Kidney (tissue), 14 donors: Measurements from ENCODE around the gene CACFD1. TPM values are rescaled to one million over a fixed set of nuclear protein-coding genes. Genes with fewer than 3 reads are reported as not detected.

ENCODE experiments used
- DNase-seq, 5 donors: peaks; one replicate each; pipeline ENCODE4 v3.0.0-alpha.2; 2013 to 2020
- FAIRE-seq: peaks from 2 replicates; lab custom pipeline; 2012; peaks lifted over from hg19 to GRCh38; lab: Jason Lieb, UNC
- H3K27ac ChIP-seq, 2 donors: one replicate each; pipeline ENCODE4 v1.7.0; 2013; ENCODE audit warnings: low read depth in 2 of 2, low read length in 2 of 2, inconsistent platforms in 1 of 2
- H3K27me3 ChIP-seq: one replicate; pipeline ENCODE4 v1.7.1; 2013; ENCODE audit warnings: low read length, inconsistent platforms; ENCODE audit not compliant: control insufficient read depth, insufficient read depth
- H3K36me3 ChIP-seq, 3 donors: one replicate each; pipeline versions ENCODE4 v1.7.0 to v1.7.1; 2013; ENCODE audit warnings: low read length in 3 of 3, control low read depth in 1 of 3, inconsistent platforms in 1 of 3; ENCODE audit not compliant: insufficient read depth in 3 of 3, control insufficient read depth in 2 of 3
- H3K4me1 ChIP-seq, 3 donors: one replicate each; pipeline versions ENCODE4 v1.7.0 to v1.7.1; 2013; ENCODE audit warnings: low read length in 3 of 3, inconsistent platforms in 1 of 3, low read depth in 1 of 3; ENCODE audit not compliant: control insufficient read depth in 2 of 3, insufficient read depth in 2 of 3
- H3K4me3 ChIP-seq, 3 donors: one replicate each; pipeline versions ENCODE4 v1.7.0 to v1.8.1; 2013; ENCODE audit warnings: low read length in 3 of 3, control low read depth in 1 of 3, inconsistent platforms in 1 of 3
- H3K9ac ChIP-seq, 3 donors: one replicate each; pipeline versions ENCODE4 v1.7.0 to v1.7.1; 2013; ENCODE audit warnings: low read length in 3 of 3, control low read depth in 1 of 3, inconsistent platforms in 1 of 3
- H3K9me3 ChIP-seq, 3 donors: one replicate each; pipeline versions ENCODE4 v1.7.0 to v1.7.1; 2013; ENCODE audit warnings: low read length in 3 of 3, control low read depth in 1 of 3, inconsistent platforms in 1 of 3; ENCODE audit not compliant: control insufficient read depth in 2 of 3, insufficient read depth in 1 of 3
- intact Hi-C: fragments of 100-400 bp; cut with DNase I; formaldehyde crosslinking; loops from one replicate; pipeline ENCODE4 v1.11.1; 2022
- polyA plus RNA-seq: library from polyadenylated mRNA; stranded (reverse); fragments of 350-450 nt; fragmentation: Illumina TruSeq; extraction: RNeasy Lipid Tissue Mini Kit (QIAGEN cat#74804); gene quantifications from one replicate; pipeline ENCODE4 v1.2.3, GENCODE V29; 2014; ENCODE audit warnings: low read depth, low replicate concordance; ENCODE audit not compliant: insufficient read depth
- total RNA-seq: library from RNA; stranded (reverse); fragmentation: NEBNext Ultra II Directional; extraction: Animal tissue kit (Norgen Biotek cat#: 25700); gene quantifications from one replicate; pipeline ENCODE4 v1.2.1, GENCODE V29; 2021
- TF ChIP-seq, protein P1 (sequence below): IDR thresholded peaks from 3 replicates; pipeline ENCODE4 v1.5.1; 2012; ENCODE audit warnings: mild to moderate bottlenecking, moderate library complexity, borderline replicate concordance; ENCODE audit not compliant: insufficient read depth; ENCODE audit errors: extremely low read depth
- donor health status: control.
- donor health status: control.
- donor health status: control.
- donor health status: control.
- donor health status: control.
- donor health status: DM: yes; HTN: yes; CAD: no.
- donor health status: Normal renal cell carcinoma (clear cell type).

Gene CACFD1
- total and polyA plus RNA-seq, 2 donors from 2014 or later = 37.3 to 37.8 TPM

DNA sequence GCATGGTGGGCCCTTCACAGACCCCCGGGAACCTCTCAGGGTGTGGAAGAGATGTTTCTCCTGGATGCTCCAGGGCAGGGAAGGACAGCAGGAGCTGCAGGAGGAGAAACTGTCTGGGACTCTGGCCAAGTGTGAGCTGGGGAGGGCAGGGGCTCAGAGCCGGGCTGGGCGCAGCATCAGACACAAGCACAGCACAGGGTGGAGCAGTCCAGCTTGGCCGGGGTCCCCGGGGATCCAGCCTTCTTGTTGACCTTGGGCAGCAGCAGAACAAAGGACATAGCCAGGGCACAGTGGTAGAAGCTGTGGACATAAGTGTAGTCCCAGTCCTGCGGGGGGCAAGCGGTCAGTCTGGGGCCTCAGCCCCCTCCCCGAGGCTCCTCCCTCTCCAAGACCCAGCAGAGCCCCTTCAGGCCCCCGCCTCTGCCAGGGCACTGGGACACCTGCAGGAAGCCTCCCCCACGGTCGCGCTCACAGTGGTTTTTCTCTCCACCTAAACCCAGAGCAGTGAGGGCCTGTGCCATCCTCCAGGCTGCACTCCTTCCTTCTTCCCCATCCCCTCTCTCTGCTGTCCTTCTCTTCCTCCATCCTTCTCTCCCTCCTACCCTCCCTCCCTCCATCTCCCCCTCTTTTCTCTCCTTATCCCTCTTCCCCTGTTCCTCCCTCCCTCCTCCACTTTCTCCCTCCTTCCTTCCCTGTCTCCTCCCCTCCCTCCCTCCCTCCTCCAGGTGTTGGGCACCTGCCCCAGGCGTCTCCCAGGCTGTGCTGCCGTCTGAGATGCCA lies 54.9 kb downstream of the CACFD1 start:
- peak in 1 of 5 donors; percentile 90 for DNase-seq

DNA sequence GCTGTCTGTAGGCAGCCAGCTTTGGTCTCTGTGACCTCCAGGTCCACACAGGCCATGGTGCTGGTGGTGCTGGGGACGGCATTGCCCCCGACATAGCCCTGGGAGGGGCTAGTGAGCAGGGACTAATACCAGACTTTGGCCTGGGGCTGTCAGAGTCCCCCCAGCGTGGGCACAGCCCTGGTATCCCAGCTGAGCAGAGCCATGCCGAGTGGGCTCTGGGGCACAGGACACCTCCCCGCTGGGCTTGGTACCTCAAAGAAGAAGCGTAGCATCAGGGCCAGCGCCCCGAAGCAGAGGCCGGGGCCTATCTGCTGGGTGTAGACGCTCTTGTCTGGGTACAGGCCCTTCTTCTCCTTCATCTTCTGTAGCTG lies 55.4 kb downstream of the CACFD1 start:
- TF ChIP-seq, protein P1, sequence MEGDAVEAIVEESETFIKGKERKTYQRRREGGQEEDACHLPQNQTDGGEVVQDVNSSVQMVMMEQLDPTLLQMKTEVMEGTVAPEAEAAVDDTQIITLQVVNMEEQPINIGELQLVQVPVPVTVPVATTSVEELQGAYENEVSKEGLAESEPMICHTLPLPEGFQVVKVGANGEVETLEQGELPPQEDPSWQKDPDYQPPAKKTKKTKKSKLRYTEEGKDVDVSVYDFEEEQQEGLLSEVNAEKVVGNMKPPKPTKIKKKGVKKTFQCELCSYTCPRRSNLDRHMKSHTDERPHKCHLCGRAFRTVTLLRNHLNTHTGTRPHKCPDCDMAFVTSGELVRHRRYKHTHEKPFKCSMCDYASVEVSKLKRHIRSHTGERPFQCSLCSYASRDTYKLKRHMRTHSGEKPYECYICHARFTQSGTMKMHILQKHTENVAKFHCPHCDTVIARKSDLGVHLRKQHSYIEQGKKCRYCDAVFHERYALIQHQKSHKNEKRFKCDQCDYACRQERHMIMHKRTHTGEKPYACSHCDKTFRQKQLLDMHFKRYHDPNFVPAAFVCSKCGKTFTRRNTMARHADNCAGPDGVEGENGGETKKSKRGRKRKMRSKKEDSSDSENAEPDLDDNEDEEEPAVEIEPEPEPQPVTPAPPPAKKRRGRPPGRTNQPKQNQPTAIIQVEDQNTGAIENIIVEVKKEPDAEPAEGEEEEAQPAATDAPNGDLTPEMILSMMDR = no peak
- DNase-seq = peak in 1 of 5 donors; percentile 55
- Histone ChIP-seq H3K27ac (no peak overlapping the region), H3K9me3 (no peaks in the 10 kb centered on the region), H3K4me3 (no peak overlapping the region), H3K9ac (no peak overlapping the region), H3K27me3 (no peaks in the 10 kb centered on the region), H3K36me3 (no peaks in the 10 kb centered on the region), H3K4me1 (peaks cover 0 to 11% (median 4%) of the 10 kb centered on the region in 3 donors)
- FAIRE-seq = no peak
- intact Hi-C loops = no loop called here

More for the DNA sequence above, 54.9 kb downstream of the CACFD1 start:
- Histone ChIP-seq H3K4me1 (peaks cover 0 to 6% (median 4%) of the 10 kb centered on the region in 3 donors), H3K9me3 (no peaks in the 10 kb centered on the region), H3K4me3 (no peak overlapping the region), H3K36me3 (no peaks in the 10 kb centered on the region), H3K27me3 (no peaks in the 10 kb centered on the region), H3K27ac (no peak overlapping the region), H3K9ac (no peak overlapping the region)
- FAIRE-seq = no peak
- TF ChIP-seq, protein P1 = no peak
- intact Hi-C loops = no loop called here

DNA sequence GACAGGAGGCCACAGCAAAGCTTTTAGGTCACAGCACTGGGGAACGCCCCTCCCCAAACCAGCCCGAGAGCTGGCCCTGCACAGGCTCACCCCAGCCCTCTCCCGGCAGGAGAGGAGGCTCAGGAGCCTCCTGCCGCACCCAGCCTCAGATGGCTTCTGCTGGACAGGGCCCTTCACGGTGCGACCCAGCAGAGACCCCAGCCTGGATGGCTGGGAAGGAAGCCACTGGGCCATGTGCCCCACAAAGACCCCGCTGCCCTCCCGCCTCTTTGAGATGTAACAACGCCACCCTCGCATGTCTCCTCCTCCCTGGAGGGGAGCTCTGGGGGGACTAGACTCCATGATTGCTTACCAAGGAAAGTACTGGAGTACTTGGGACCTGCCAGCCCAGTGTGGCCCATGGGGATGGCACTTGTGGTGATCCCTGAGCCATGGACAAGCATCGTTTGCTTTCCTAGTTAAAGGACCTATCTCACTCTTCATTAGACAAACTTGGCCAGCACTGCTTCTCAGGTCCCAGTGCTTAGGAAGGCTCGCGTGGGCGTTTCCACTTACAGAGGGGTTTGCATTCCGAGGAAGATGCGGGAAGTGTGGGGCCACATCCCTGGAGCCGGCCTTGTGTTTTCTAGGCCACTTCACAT lies 56.0 kb downstream of the CACFD1 start:
- intact Hi-C loops = no loop called here
- Histone ChIP-seq H3K4me1 (peaks cover 0 to 14% (median 6%) of the 10 kb centered on the region in 3 donors), H3K27ac (no peak overlapping the region), H3K4me3 (no peak overlapping the region), H3K36me3 (no peaks in the 10 kb centered on the region), H3K9me3 (no peaks in the 10 kb centered on the region), H3K27me3 (no peaks in the 10 kb centered on the region), H3K9ac (no peak overlapping the region)
- DNase-seq = peak in 1 of 5 donors; percentile 56
- no peak for FAIRE-seq
- TF ChIP-seq, protein P1 = no peak
